AML-193 (cell line): ENCODE measurements around the gene DCDC2.
A peak's percentile ranks its signal among the peaks of the same experiment; 100 is the strongest.
"Not testable (repeated sequence)": the region's sequence is repeated elsewhere in the genome, so short reads cannot be mapped to it uniquely, and the experiment has no call there.

ENCODE experiments used
- DNase-seq, 2 experiments: peaks; one replicate each; lab custom pipeline; 2025; lab: John Stamatoyannopoulos, UW

The DCDC2 gene

DNA sequence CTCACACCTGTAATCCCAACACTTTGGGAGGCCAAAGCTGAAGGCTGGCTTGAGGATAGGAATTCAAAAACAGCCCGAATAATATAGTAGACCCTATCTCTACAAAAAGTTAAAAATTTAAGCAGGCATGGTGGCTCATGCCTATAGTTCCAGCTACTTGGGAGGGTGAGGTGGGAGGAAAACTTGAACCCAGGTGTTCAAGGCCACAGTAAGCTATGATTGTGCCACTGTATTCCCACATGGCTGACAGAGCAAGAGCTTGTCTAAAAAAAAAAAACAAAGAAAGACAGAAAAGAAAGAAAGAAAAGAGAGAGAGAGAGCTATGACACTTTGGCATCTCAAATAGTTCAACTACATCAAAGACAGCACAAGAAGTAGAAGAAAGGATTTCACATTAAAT is 33.2 kb downstream of the DCDC2 start:
- DNase-seq: no peak

DNA sequence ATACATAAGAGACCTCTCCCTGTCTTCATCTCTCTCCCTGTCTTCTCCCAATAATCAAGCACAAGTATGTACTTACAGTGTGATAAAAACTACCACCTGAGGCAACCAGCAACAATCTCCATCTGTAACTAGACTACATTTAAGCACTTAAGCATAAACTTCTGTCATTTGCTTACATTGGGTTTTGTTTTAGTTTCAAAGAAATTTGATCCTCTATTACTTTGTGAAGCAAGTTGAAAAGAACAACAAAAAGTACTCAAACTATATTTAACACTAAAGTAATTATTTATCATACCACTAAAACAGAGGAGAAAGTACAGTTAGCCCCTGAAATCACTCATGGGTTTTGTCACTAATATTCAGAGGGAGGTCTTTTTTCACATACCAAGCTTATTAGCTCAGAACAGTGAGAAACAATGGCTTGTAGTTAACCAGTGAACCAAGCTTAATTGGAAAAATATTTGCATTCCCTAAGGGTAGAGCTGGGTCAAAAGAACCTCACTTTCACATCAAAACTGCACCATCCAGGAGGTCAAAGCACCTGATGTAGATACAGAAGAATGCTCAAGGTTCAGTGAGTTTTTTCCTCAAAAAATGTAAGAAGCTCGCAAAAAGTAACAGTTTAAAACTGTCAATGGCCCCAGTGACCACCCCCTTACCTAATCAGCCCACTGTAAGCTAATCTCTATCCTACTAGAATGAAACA is 34.1 kb downstream of the DCDC2 start:
- no peak for DNase-seq

- DNase-seq: no peak
These were observed 34.9 kb downstream of the DCDC2 start for GRCh38 chr6:24322924-24323323.

DNA sequence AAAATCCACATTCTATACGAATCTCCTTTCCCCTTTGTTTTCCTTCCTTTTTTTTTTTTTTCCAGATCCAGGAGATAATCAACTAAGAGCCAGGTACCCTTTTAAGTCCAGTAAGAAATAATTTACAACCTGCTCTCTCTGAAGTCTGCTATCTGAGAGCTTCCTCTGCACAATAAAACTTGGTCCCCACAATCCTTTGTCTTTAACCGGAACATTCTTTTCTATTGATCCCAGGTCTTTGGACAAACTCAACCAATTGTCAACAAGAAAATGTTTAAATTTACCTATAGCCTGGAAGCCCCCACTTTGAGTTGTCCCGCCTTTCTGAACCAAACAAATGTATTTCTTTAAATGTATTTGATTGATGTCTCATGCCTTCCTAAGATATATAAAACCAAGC is 35.4 kb downstream of the DCDC2 start:
- not testable (repeated sequence) for DNase-seq

- DNase-seq: no peak
These were observed 36.2 kb downstream of the DCDC2 start for GRCh38 chr6:24321538-24322162.

DNA sequence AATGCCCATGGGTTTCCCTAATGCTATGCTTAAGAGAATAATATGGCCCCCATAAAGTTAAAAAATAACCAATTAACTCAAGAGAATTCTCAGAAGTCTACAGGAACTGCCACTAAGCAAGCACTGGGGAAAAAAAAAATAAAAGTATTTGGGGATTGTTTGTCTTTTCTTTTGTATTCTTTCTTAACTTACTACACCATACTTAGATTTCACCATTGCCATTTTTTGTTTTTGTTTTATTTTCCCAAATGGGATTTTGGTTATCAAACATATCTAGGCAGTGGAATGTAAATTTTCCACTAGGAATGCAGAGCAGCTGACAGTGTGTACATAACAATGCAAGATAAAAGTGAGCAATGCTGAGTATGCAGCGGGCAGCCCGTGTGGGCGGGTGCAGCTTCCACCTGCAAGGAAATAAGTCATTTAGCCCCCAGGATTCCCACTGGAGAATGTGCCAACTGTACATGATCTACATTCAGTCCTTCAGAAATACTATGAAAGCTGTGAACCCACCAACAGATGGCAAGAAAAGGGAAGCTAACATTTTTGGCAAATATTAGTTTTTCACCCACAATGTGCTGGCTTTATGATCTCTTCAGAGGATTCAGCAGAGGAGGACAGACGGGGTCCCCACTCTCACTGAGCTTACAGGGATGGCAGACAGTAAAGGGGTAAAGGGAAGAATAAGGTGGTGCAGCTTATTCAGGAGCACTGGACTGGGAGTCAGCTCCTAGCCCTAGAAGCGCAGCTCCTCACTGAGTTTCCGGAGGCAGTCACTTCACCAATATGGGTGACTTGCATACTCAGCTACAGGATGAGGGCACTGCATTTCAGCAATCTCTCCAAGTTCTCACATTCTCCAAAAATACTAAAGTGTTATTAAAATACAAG is 44.4 kb downstream of the DCDC2 start:
- no peak for DNase-seq

DNA sequence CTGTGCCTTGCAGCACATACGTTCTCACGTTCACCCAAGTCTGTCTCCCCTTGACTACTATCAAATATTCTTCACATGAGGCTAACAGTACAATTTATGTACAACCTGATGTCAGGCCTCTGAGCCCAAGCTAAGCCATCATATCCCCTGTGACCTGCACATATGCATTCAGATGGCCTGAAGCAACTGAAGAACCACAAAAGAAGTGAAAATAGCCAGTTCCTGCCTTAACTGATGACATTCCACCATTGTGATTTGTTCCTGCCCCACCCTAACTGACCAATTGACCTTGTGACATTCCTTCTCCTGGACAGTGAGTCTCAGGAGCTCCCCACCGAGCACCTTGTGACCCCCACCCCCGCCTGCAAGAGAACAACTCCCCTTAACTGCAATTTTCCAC is 46.1 kb downstream of the DCDC2 start:
- DNase-seq: not testable (repeated sequence)

DNA sequence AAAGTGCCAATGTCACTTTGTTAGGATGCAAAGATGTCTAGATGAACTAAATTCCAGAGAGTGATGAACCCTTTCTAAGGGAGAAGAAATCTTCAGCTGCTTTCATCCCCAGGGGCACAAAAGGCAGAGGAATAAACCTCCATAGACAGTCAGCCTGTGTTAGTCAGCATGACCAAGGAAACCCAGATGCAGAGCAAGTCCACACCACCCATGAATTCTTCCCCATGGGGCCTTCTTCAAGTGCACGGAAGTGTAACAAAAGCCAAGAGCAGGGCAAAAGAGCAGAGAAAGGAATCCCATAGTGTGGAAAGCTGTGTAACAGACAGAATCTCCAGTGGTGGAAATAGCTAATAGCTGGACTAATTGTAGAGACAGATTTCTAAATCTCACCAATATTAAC is 50.0 kb downstream of the DCDC2 start:
- DNase-seq: no peak

GRCh38 chr6:24306936-24307335 is 50.9 kb downstream of the DCDC2 start:
- DNase-seq: no peak

- no peak for DNase-seq
These were observed 51.8 kb downstream of the DCDC2 start for GRCh38 chr6:24306038-24306437.

DNA sequence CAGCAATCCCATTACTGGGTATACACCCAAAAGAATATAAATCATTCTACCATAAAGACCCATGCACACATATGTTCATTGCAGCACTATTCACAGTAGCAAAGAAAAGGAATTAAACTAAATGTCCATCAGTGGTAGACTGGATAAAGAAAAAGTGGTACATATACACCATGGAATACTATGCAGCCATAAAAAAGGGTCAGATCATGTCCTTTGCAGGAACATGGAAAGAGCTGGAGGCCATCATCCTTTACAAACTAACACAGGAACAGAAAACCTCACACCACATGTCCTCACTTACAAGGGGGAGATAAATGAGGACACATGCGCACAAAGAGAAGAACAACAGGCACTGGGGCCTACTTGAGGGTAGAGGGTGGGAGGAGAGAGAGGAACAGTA is 60.9 kb downstream of the DCDC2 start:
- DNase-seq: no peak

DNA sequence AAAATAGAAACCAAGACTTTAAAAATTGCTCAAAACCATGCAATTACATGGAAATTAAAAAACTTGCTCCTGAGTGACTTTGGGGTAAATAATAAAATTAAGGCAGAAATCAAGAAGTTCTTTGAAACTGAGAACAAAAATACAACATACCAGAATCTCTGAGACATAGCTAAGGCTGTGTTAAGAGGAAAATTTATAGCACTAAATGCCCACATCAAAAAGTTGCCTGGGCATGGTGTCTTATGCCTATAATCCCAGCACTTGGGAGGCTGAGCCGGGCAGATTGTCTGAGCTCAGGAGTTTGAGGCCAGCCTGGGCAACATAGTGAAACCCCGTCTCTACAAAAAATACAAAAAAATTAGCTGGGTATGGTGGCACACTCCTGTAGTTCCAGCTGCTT is 64.0 kb downstream of the DCDC2 start:
- not testable (repeated sequence) for DNase-seq

DNA sequence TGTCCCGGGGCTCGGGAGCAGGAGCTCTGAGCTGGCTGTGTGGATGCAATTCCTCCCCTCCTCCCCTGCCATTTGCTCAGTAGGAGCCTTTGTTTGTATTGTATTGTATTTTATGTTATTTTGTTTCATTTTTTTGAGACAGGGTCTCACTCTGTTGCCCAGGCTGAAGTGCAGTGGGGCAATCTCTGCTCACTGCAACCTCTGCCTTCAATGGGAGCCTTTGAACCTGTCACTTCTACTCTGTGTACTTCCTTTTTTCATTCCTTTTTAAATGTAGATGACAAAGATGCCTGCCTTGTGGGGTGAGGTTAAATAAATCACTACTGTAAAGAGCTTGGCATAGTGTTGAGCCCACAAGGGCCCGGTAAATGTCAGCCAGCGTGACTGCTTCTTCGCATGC is 70.6 kb downstream of the DCDC2 start:
- DNase-seq: no peak

- no peak for DNase-seq
These were observed 73.9 kb downstream of the DCDC2 start for GRCh38 chr6:24284006-24284405.

DNA sequence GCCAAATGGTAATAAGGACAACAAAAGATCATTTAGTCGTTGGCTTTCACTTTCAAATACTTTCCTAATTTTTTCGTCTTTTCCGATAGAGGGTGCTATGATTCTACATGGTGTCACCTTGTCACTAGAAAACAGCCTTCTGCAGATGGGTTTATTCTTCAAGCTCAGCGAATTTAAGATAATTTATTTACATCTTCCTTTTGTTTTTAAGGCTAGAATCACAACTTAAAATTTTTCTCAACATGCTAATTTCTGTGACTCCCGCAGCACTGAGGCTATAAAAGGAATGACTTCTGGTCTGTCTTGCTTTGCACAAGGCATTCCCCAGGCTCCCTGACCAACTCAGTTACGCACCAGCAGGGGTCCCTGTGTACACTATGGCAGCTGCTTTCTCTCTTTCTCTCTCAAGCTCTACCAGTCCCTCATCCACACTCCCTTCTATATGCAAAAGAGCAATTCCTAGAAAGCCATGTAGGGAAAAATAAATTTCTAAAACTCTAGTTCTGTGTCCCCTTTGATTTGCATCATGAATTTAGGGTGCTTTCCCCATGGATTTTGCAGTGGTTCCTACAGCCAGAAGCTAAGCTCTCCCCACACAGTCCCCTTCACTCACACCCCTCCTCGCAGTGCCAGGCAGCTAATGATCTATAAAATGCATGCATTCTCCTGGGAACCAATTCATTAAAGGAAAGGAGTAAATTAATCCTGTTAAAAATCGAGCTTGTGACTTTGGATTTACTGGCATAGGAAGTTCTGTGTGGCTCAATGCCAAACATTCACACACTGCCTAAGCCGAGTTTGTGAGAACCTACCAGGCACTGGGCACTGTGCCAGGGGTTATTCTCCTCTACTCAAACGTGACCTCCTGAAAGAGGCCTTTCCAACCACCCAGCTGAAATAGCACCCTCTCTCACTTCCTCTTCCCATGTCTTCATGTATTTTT is 74.5 kb downstream of the DCDC2 start:
- DNase-seq: peak; percentile 85 to 86

DNA sequence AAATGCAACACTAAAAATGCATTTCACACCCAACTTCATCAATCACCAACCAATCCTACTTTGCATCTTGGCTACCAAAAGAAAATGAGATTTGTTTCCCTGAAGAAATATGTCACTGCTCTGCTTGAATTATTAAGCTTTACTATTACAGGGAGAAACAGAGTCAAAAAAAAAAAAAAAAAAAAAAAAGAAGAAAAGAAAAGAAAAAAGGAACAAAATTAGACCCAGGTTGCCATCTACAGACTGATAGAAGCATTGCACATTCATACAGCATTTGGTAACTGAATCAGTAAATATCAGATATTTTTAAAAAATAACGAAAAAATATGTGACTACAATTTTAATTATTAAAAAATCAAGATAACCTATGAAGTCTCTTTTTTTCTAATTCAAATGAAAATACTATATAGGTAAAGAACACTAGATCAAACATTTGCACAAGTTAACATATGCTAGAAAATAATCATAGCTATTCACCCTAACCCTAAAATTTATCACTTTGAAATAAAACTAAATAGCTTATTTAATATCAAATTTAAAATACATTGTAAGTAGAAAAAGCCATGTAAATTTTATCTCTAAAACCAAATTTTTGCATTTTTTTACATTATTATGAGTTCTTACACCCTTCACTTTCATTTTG is 83.3 kb downstream of the DCDC2 start:
- peak; percentile 30 to 31 for DNase-seq

- DNase-seq: no peak
These were observed 84.6 kb downstream of the DCDC2 start for GRCh38 chr6:24273096-24273870.

DNA sequence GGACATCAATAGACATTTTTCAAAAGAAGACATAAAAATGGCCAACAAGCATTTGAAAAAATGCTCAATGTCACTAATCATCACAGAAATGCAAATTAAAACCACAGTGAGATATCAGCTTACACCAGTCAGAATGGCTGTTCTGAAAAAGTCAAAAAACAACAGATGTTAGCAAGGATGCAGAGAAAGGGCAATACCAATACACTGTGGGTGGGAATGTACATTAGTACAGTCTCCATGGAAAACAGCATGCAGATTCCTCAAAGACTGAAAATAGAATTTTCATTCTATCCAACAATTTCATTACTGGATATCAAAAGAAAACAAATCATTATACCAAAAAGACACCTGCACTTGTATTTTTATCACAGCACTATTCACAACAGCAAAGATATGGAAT is 85.3 kb downstream of the DCDC2 start:
- no peak for DNase-seq

GRCh38 chr6:24272148-24272547 is 85.7 kb downstream of the DCDC2 start:
- no peak for DNase-seq

DNA sequence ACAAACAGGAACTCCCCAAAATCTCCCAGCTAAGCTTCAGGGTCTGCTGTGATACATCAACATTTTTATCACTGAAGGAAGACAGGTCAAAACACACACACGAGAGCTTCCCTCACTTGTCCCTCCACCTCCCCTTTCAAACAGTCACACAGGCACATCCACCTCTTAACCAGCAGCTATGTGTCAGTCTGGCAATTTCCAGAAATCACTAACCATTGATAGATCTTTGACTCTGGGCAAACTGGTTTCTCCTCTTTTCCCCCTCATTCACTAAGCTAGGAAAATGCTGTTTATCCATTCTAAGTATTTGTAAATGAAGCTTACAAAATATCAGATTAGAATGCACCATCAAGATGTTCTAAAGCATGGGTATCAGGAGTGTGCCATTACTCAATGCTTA is 87.8 kb downstream of the DCDC2 start:
- DNase-seq: no peak
